Keratinocyte (primary cell): ENCODE data around the gene BLNK.

Experiments used
- CTCF ChIP-seq, 3 experiments: IDR thresholded peaks in 1 of 3; conservative IDR thresholded peaks in 1 of 3; optimal IDR thresholded peaks in 1 of 3; 2 replicates in 2 of 3; 3 replicates in 1 of 3; pipeline versions ENCODE3 to v1.5.1; 2011; ENCODE audit warnings: low read length in 3 of 3, mild to moderate bottlenecking in 3 of 3, moderate library complexity in 2 of 3, control low read depth in 1 of 3, inconsistent platforms in 1 of 3; ENCODE audit not compliant: insufficient read depth in 2 of 3; ENCODE audit errors: extremely low read depth in 1 of 3
- EZH2 ChIP-seq: IDR thresholded peaks from one replicate; pipeline ENCODE4 v1.6.1; 2012; ENCODE audit warnings: inconsistent platforms, mild to moderate bottlenecking, low read length, moderate library complexity

GRCh38 chr10:96227206-96227605, 44.2 kb downstream of the BLNK start:
- TF ChIP-seq CTCF (optimal IDR thresholded peaks at IDR 0.05 in 1 of 3, IDR thresholded peaks at IDR 0.05 in 1 of 3, conservative IDR thresholded peaks at IDR 0.05 in 1 of 3; ENCODE audit: extremely low read depth in 1 of 3, insufficient read depth in 2 of 3, low read length in 3 of 3) (no peak), EZH2 (no peak)
